Uterus (tissue), 4 donors: Measurements from ENCODE around the gene CPT1A. TPM values are rescaled to one million over a fixed set of nuclear protein-coding genes. Genes with fewer than 3 reads are reported as not detected.

Experiments
- DNase-seq, 2 donors: peaks; one replicate each; pipeline ENCODE4 v3.0.0-alpha.2; 2019 to 2020
- H3K27ac ChIP-seq, 2 donors: fragments of 200-600 bp; sonication (generic); 1 replicate in 1 of 2; 2 replicates in 1 of 2; pipeline ENCODE4 v1.5.1; 2016 to 2018
- H3K27me3 ChIP-seq, 2 donors: fragments of 200-600 bp; sonication (generic); one replicate each; pipeline ENCODE4 v1.5.1; 2018 to 2019; ENCODE audit warnings: control low read depth in 1 of 2
- H3K36me3 ChIP-seq, 2 donors: fragments of 200-600 bp; sonication (generic); one replicate each; pipeline ENCODE4 v1.5.1; 2019; ENCODE audit warnings: control low read depth in 1 of 2
- H3K4me1 ChIP-seq, 2 donors: fragments of 200-600 bp; sonication (generic); one replicate each; pipeline ENCODE4 v1.5.1; 2018 to 2019; ENCODE audit warnings: control low read depth in 1 of 2
- H3K4me3 ChIP-seq, 2 donors: fragments of 200-600 bp; sonication (generic); 1 replicate in 1 of 2; 2 replicates in 1 of 2; pipeline ENCODE4 v1.5.1; 2018 to 2019; ENCODE audit warnings: mild to moderate bottlenecking in 1 of 2
- H3K9me3 ChIP-seq, 2 donors: fragments of 200-600 bp; sonication (generic); one replicate each; pipeline ENCODE4 v1.5.1; 2019; ENCODE audit warnings: control low read depth in 1 of 2
- POLR2A ChIP-seq, 2 donors: fragments of 450-650 bp; IDR thresholded peaks; one replicate each; pipeline ENCODE4 v1.6.1; 2016; ENCODE audit warnings: antibody characterized with exemption in 2 of 2, mild to moderate bottlenecking in 1 of 2, moderate library complexity in 1 of 2
- intact Hi-C: fragments of 100-400 bp; cut with DNase I; formaldehyde crosslinking; loops from one replicate; pipeline ENCODE4 v1.15.1; 2023; ENCODE audit warnings: low total_unique reads
- total RNA-seq, 4 donors: library from RNA; depleted of rRNA in 3 of 4; stranded (reverse); fragments of >200 nt in 3 of 4; gene quantifications; one replicate each; pipeline versions ENCODE4 v1.1.0 to v1.2.4, GENCODE V29; 2014 to 2023
- TF ChIP-seq, protein P1 (sequence below), 4 experiments: fragments of 200-600 bp in 2 of 4; fragments of 450-650 bp in 2 of 4; sonication (generic) in 2 of 4; IDR thresholded peaks; one replicate each; pipeline ENCODE4 v1.5.1; 2016 to 2019; ENCODE audit warnings: antibody characterized with exemption in 4 of 4, mild to moderate bottlenecking in 2 of 4, moderate library complexity in 1 of 4
- donor health status: DM: yes; HTN: yes; CAD: no.

The CPT1A gene
- total RNA-seq, 4 donors from 2014 or later, result 27.2 to 125 (median 67.9) TPM

DNA sequence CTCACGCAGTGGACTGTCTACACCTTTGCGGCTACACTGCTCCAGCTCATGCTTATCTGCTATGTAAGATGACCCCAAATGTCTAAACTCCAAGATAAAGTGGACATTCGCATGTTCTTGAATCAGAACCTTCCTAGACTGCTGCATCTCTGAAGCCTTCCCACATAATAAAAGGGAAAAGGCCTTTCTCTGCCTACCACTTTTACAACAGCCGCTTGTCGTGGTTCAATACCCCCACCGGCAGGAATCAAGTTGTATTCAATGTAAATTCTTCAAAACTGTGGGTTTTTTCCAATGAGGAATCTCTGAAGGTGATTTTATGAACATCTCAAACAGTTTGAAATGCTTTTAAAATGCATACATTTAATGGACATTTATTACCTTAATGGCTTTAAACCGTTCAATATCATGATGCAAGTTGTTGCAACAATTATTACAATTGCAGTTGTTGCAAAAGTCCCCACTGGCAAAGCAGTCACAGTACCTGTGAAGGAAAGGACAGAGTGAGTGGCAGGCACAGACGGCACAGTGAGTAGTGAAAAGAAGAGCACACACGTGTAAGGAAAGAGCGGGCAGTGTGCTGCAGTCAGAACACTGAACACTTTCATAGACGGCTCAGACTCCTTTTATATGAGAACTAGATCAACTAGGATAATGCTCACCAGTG is 126.1 kb downstream of the CPT1A start:
- H3K4me1 ChIP-seq, result no peaks in the 10 kb centered on the region
- H3K27ac ChIP-seq, result no peak overlapping the region
- no peak overlapping the region for H3K4me3 ChIP-seq
- no peaks in the 10 kb centered on the region for H3K27me3 ChIP-seq
- intact Hi-C loops, result no loop called here
- no peaks in the 10 kb centered on the region for H3K36me3 ChIP-seq
- TF ChIP-seq, protein P1, sequence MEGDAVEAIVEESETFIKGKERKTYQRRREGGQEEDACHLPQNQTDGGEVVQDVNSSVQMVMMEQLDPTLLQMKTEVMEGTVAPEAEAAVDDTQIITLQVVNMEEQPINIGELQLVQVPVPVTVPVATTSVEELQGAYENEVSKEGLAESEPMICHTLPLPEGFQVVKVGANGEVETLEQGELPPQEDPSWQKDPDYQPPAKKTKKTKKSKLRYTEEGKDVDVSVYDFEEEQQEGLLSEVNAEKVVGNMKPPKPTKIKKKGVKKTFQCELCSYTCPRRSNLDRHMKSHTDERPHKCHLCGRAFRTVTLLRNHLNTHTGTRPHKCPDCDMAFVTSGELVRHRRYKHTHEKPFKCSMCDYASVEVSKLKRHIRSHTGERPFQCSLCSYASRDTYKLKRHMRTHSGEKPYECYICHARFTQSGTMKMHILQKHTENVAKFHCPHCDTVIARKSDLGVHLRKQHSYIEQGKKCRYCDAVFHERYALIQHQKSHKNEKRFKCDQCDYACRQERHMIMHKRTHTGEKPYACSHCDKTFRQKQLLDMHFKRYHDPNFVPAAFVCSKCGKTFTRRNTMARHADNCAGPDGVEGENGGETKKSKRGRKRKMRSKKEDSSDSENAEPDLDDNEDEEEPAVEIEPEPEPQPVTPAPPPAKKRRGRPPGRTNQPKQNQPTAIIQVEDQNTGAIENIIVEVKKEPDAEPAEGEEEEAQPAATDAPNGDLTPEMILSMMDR (IDR thresholded peaks at IDR 0.05), result no peak
- TF ChIP-seq POLR2A (IDR thresholded peaks at IDR 0.05), result no peak
- H3K9me3 ChIP-seq, result peaks cover 0 to 3% of the 10 kb centered on the region in 2 donors
- no peak for DNase-seq

DNA sequence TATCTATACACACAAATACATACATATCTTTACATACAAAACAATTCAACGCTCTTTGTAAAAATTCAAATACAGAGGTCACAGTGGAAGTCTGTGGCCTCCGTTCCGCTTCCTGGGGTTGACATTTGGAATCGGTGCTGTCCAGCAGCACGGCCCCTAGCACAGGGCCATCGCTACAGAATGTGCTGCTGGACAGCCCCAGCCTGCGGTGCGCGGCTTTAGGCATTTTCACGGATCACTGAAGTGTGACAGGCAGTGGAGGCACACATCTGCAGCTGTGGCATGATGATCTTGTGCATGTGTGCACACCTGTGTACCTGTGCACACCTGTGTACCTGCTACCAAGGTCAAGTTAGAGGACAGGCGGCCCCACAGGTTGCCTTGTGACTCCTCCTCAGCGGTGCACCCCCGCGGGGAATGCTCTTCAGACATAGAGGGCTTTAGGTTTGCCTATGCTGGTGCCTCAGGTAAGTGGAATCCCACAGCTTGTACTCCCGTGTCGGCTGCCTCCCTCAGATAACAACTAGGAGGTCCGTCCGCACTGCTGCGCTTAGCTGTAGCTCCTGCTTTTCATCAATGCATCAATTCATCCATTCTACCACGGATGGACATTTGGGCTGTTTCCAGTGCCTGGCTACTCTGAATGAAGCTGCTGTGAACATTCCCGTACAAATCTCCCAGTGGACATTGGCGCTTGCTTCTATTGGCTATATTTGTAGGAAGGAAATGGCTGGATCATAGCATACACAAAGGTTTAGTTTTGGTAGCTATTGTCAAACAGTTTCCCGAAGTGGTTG is 127.5 kb downstream of the CPT1A start:
- H3K4me1 ChIP-seq, result no peaks in the 10 kb centered on the region
- H3K36me3 ChIP-seq, result no peaks in the 10 kb centered on the region
- H3K9me3 ChIP-seq, result no peaks in the 10 kb centered on the region
- intact Hi-C loops, result no loop called here
- H3K27ac ChIP-seq, result no peak overlapping the region
- TF ChIP-seq, protein P1 (IDR thresholded peaks at IDR 0.05), result no peak
- no peak for TF ChIP-seq POLR2A (IDR thresholded peaks at IDR 0.05)
- DNase-seq, result no peak
- no peaks in the 10 kb centered on the region for H3K27me3 ChIP-seq
- no peak overlapping the region for H3K4me3 ChIP-seq

DNA sequence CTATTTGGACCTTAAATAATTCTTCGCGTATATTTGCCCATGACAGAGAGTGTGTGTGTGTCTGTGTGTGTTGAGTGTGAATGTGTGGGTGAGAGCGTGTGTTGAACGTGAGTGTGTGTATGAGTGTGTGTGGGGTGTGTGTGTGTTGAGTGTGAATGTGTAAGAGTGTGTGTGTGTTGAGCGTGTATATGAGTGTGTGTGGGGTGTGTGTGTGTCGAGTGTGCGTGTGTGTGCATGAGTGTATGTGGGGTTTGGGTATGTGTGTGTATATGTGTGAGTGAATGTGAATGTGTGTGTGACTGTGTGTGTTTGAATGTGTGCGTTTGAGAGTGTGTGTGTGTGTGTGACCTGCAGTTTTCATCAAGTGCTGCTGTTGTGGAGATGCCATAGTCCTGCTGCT is 130.6 kb downstream of the CPT1A start:
- Histone ChIP-seq H3K27me3 (no peaks in the 10 kb centered on the region), H3K4me1 (no peaks in the 10 kb centered on the region), H3K36me3 (no peaks in the 10 kb centered on the region), H3K9me3 (no peaks in the 10 kb centered on the region), H3K4me3 (no peak overlapping the region), H3K27ac (no peak overlapping the region)
- intact Hi-C loops, result no loop called here
- DNase-seq, result no peak
- TF ChIP-seq, protein P1 (IDR thresholded peaks at IDR 0.05), result no peak

DNA sequence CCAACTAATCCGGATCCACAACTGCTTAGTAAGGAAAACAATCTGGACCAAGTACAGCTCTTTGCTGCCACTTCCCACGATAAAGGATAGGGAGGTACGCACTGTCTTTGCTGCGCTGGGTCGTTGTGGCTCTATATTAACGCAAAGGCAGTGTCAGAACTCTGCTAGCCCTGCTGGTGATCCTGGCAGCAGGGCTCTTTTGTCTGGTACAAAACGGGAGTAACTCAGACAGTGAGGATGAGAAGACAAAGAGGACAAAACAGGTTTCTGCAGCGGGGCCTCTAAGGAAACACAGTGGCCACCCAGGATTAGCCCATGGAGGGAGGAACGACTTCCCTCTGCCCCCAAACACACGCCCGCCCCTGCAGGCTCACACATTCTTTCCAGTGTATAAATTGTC is 131.3 kb downstream of the CPT1A start:
- no peak for TF ChIP-seq POLR2A (IDR thresholded peaks at IDR 0.05)
- TF ChIP-seq, protein P1 (IDR thresholded peaks at IDR 0.05), result no peak
- Histone ChIP-seq H3K4me1 (no peaks in the 10 kb centered on the region), H3K27me3 (no peaks in the 10 kb centered on the region), H3K4me3 (no peak overlapping the region), H3K27ac (no peak overlapping the region), H3K9me3 (no peaks in the 10 kb centered on the region), H3K36me3 (no peaks in the 10 kb centered on the region)
- no peak for DNase-seq
- intact Hi-C loops, result no loop called here

DNA sequence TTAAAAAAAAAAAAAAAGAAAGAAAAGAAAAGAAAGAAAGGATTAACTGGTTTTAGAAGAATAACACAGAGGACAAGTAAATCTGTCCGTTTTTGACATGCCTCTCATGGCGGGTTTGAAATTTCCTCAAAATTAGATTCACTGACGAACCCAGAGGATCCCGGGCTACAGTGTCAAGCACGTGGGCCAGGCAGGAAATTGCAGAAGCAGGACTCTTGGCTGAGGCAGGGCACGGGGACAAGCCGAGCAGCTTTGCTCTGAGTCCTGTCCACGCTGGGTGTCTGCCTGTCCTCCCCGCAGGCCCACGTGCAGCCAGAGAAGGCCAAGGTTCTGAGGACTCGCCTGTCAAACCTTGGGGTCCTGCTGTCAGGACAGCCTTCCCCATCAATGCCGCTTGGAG is 132.7 kb downstream of the CPT1A start:
- H3K27ac ChIP-seq, result no peak overlapping the region
- no peaks in the 10 kb centered on the region for H3K4me1 ChIP-seq
- TF ChIP-seq POLR2A (IDR thresholded peaks at IDR 0.05), result no peak
- TF ChIP-seq, protein P1 (IDR thresholded peaks at IDR 0.05), result no peak
- H3K4me3 ChIP-seq, result no peak overlapping the region
- no peaks in the 10 kb centered on the region for H3K9me3 ChIP-seq
- H3K27me3 ChIP-seq, result no peaks in the 10 kb centered on the region
- H3K36me3 ChIP-seq, result no peaks in the 10 kb centered on the region
- intact Hi-C loops, result no loop called here
- no peak for DNase-seq
